Dedifferentiated amniotic fluid mesenchymal stem cell (primary cell): ENCODE results near the gene GAB2.
A peak's percentile ranks its signal among the peaks of the same experiment; 100 is the strongest.
"Not testable (repeated sequence)": the region's sequence is repeated elsewhere in the genome, so short reads cannot be mapped to it uniquely, and the experiment has no call there.

ENCODE experiments used
- DNase-seq: peaks from one replicate; pipeline ENCODE4 v3.0.0-alpha.2; 2016; ENCODE audit errors: extremely low spot score

Gene GAB2

GRCh38 chr11:78313181-78313795 is 104.3 kb downstream of the GAB2 start:
- DNase-seq = no peak

- no peak for DNase-seq
These were observed 104.9 kb downstream of the GAB2 start for GRCh38 chr11:78312712-78313111.

DNA sequence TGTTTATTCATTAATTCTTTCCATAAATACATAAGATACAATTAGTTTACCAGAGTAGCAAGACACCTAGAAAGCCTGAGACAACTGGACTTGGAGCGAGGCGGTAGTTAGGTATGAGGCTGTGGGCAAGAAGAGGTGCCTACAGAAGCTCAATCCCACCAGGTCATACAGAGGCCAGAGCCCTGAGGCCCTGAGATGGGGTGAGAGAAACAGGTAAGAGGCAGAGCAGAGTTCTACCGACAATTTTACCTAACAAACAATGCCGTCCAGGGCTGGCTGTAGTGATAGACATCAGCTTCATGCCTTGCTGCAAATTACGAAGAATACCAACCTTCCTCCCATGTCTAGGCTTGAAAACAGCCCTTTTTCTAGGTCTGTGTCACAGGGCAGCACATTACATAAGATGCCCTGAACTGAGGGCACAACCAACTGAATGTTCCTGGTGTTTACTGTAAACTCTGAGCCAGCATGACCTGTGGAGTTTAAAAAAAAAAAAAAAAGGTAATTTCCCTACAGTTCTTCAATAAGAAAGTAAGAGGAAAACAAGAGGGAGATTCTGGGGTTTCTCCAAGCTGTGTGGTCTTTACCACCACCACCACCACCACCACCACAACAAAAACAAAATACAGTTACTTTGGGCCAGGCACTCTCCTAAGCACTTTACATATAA is 105.8 kb downstream of the GAB2 start:
- DNase-seq = no peak

DNA sequence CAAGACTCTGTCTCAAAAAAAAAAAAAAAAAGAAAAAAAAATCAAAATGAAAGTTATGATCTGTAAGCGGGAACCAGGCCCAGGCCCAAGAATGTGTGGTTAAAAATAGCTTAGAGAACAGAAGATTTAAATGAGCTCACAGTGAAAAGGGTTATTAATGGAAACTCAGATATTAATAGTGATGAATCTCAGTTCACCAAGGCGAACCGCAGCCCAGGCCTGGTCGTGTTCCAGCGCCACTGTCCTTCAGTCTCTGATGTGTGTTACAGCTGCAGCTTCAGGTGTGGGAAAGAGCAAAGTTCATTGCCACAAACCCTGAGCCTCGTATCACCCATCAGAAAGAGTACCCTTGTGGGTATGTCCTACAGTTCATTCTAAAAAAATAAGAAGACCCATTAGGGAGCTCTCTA is 107.1 kb downstream of the GAB2 start:
- DNase-seq = no peak

GRCh38 chr11:78304201-78304600 is 113.4 kb downstream of the GAB2 start:
- DNase-seq = no peak

- no peak for DNase-seq
These were observed 117.3 kb downstream of the GAB2 start for GRCh38 chr11:78300108-78300839.

GRCh38 chr11:78299000-78299710 is 118.5 kb downstream of the GAB2 start:
- no peak for DNase-seq

DNA sequence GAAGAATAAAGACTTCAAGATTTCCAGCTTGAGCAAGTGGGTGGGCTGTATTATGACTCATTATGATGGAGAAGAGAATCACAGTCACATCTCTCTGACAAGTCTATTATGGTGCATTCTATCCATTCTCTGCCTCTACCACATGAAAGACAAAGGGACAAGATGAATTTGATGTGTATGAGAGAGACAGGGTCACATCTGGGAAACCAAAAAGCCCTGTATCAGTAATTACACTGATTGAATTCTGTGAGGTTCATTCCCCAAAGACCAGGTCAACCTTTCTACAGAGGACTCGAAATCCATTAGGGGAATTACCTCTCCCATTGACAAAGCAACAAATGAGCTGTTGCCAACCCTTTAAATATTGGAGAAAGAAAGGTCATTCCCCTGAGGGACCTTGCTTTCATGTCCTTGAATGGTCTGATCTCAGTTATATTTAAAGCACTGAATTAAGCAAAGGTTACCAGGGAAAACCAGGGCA is 119.3 kb downstream of the GAB2 start:
- DNase-seq = no peak

DNA sequence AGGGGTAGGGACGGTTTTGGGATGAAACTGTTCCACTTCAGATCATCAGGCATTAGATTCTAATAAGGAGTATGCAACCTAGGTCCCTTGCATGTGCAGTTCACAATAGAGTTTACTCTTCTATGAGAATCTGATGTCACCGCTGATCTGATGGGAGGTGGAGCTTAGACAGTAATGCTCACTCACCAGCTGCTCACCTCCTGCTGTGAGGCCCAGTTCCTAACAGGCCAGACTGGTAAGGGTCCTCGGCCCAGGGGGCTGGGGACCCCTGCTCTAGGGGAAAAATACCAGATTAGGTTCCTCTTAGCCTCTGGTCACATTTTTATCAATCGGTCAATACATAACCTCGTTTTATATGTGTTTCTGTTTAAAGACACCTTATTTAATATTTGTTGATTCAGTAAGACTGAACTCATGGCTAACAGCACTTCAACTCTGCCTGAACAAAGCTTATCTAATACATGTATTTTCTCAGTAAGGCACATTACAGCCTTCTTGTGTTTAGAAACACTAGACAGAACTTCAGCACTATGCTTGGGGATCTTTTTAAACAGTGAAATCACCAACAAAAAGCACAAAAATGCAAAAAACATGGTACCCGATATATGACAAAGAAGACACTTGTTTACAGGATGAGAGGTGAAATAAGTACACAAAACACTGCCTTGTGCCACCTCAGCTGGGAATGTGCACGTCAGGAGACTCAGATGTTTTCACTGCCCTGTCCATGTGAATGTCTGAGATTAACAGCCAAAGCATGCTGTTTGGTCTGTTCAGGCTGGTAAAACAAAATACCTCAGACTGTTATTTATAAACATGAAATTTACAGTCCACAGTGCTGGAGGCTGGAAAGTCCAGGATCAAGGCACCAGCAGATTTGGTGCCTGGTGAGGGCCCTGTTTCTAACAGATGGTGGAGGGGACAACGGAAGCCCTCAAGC is 121.4 kb downstream of the GAB2 start:
- DNase-seq = no peak

DNA sequence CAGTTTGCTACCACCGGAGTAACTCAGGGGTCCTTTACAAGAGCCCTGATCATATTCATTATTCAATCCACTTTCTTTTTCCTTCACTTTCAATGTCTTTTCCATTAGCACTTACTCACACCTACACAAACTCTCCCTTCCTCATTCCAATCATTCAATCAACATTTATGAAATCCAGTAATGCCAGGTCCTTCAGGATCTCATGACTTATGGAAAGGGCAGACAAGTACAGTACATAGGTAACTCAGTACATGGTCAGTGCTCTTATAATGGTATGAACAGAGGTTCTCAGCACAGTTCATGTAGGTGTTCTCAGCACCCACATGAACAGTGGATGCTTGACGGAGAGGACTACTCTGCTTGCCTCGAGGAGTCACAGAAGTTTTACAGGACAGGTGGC is 122.3 kb downstream of the GAB2 start:
- DNase-seq = no peak

GRCh38 chr11:78294100-78294499 is 123.5 kb downstream of the GAB2 start:
- not testable (repeated sequence) for DNase-seq

- no peak for DNase-seq
These were observed 124.1 kb downstream of the GAB2 start for GRCh38 chr11:78293536-78293935.

DNA sequence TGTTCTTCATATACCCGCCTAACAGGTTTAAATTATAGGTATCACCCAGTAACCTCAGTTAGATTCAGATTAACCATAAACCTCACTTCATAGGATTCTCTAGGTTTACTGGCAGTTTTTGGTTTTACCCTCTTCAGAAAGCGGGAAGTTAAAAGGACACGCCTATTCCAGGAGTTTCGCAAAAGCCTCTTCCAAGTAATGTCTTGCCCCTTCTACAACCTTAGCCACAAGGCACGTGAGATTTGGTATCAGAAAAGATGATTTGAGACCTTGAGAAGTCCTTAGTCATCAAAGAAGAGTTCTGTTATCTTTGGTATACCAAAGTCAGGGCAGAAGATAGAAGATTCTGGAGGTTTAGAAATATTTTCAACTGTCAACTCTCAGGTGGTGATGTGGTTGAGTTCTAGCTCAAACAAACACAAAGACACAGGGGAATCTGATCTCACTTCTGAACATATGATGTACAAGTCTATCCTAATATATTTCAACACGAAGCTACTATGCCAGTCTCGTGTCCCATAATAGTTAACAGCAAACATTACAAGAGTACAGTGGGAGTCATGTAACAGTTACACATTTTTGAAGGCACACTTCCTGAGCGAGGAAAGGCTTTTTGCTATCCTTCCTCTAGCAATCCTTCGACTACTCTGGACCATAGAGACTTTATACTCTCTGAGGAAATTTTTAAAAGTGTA is 125.4 kb downstream of the GAB2 start:
- DNase-seq = no peak

DNA sequence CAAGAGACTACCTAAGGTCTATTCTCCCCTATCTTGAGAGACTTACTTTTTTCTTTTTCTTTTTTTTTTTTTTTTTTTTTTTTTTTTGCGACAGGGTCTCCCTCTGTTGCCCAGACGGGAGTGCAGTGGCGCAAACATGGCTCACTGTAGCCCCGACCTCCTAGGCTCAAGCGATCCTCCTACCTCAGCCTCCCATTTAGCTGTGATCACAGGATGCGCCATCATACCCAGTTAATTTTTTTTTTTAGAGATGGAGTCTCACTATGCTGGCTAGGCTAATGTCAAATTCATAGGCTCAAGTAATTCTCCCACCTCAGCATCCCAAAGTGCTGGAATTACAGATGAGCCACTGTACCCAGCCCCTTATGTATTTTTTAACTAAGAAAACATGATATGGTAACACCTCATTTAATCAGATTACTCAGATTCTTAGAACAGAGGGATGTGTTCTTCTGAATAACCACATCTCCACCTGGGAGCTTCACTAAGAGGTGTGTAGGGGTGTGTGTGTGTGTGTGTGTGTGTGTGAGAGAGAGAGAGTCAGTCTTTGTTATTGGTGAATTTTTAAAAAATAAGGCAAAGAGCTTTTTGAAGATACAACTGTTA is 126.0 kb downstream of the GAB2 start:
- DNase-seq = no peak

DNA sequence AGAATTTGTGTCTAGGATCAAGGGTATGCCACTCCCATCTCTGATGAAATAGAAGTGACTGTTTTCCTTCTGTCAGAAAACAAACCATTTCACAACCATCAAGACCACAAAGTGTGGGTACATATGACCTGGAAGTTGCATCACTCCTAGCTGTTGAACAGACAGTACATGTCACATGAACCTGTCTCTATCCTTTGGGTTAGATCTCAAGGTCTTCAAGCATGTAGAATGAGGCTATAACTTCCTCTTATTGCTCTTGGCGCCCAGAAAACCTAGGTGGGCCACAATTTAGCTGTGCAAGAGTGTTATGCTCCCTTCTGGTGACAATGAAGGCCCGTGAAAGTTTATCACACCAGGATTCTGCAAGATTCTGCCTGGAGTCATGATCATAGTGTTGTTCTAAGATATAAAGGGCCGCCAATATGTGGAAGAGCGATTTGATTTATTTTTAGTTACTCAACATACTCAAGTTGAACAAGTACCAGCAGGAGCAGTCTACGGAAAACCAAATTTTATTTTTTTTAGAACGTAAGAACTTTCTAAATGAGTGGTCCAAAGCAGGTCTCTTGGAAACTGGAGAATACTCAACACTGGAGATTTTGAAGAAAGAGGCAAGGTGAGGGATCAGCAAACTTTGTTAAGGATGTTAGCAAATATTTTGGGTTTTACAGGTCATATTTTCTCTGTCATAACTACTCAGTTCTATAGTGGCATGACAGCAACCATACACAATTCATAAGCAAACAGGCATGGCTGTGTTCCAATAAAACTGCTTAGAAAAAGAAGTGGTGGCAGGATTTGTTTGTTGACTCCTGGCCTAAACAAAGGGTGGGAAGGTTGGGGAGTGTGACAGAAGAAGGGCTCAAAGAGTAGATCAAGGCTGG is 127.1 kb downstream of the GAB2 start:
- peak; percentile 20 for DNase-seq

DNA sequence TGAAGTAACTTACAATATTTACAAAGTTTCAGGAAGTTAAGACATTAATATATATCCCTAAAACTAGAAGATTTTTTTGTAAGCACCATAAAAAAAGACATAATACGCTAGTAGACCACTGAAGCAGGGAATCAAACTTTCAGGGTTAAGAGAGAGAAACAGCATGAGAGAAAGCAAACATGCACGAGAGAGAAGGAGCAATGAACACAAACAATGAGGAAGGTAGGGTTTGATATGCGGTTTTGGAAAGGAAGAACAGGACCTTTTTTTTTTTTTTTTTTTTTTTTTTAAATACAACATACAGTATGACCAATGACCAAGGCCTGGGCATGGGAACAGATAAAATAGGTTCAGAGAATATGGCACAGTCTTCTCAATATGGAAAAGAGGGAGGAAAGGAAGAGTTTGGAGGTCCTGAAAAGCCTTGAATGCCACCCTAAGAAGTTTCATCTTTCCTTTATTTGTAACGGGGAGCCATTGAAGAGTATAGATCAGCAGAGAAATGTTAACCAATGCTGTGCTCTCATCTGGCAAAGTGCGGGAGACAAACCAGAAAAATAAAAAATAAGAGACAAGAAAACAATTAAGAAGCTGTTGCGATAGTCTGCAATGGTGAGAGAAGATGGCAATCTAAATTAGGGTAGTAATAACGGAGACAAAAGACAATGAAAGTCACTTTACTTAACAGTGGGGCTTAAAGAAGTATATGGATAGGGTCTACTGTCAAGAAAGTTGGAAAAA is 127.9 kb downstream of the GAB2 start:
- DNase-seq = no peak

GRCh38 chr11:78284260-78284659 is 133.4 kb downstream of the GAB2 start:
- DNase-seq = no peak

GRCh38 chr11:78282821-78283220 is 134.8 kb downstream of the GAB2 start:
- DNase-seq = no peak
